Mucosa of rectum (tissue), 2 donors: ENCODE results near the gene CEP128.
A peak's percentile ranks its signal among the peaks of the same experiment; 100 is the strongest.
"Not testable (repeated sequence)": the region's sequence is repeated elsewhere in the genome, so short reads cannot be mapped to it uniquely, and the experiment has no call there.

Experiments
- H3K27ac ChIP-seq, 2 donors: one replicate each; pipeline ENCODE4 v1.7.0; 2013; ENCODE audit warnings: inconsistent platforms in 2 of 2, low read depth in 2 of 2, low read length in 2 of 2
- H3K27me3 ChIP-seq, 2 donors: one replicate each; pipeline ENCODE4 v1.7.0; 2013; ENCODE audit warnings: low read length in 2 of 2; ENCODE audit not compliant: control insufficient read depth in 2 of 2, insufficient read depth in 2 of 2
- H3K36me3 ChIP-seq, 2 donors: one replicate each; pipeline ENCODE4 v1.7.0; 2013; ENCODE audit warnings: low read length in 2 of 2; ENCODE audit not compliant: control insufficient read depth in 2 of 2, insufficient read depth in 2 of 2
- H3K4me1 ChIP-seq, 2 donors: one replicate each; pipeline ENCODE4 v1.7.0; 2013; ENCODE audit warnings: low read length in 2 of 2, mild to moderate bottlenecking in 1 of 2; ENCODE audit not compliant: control insufficient read depth in 2 of 2, insufficient read depth in 2 of 2
- H3K4me3 ChIP-seq, 2 donors: one replicate each; pipeline ENCODE4 v1.7.0; 2013; ENCODE audit warnings: low read length in 2 of 2
- H3K9ac ChIP-seq, 2 donors: one replicate each; pipeline ENCODE4 v1.7.0; 2013; ENCODE audit warnings: low read length in 2 of 2, low read depth in 1 of 2, mild to moderate bottlenecking in 1 of 2
- H3K9me3 ChIP-seq, 2 donors: one replicate each; pipeline ENCODE4 v1.7.0; 2013; ENCODE audit warnings: low read length in 2 of 2; ENCODE audit not compliant: control insufficient read depth in 2 of 2
- donor health status: healthy.
- donor health status: Normal muscosa, but diverticular disease.

Gene CEP128

GRCh38 chr14:80955416-80955941 lies 13.9 kb upstream of the CEP128 start, which contains the start of gene TSHR:
Gene TSHR, plus strand, starts transcription at chr14:80955621. Its CDS starts 60 bp downstream, at chr14:80955681.
- Histone ChIP-seq H3K9ac (peak within 1 kb of the TSS in 1 of 2 donors; percentile 17), H3K27me3 (peaks cover 2 to 12% of the 10 kb centered on the region in 2 donors), H3K4me1 (peaks cover 0 to 5% of the 10 kb centered on the region in 2 donors), H3K36me3 (no peaks in the 10 kb centered on the region), H3K4me3 (peak within 1 kb of the TSS; percentile 58 to 79), H3K27ac (no peak within 1 kb of the TSS), H3K9me3 (no peaks in the 10 kb centered on the region)

- Histone ChIP-seq H3K4me1 (peaks cover 0 to 3% of the 10 kb centered on the region in 2 donors), H3K36me3 (no peaks in the 10 kb centered on the region), H3K9ac (peak overlapping the region in 1 of 2 donors; percentile 17), H3K4me3 (peak overlapping the region; percentile 58 to 79), H3K9me3 (no peaks in the 10 kb centered on the region), H3K27ac (no peak overlapping the region), H3K27me3 (peaks cover 2 to 12% of the 10 kb centered on the region in 2 donors)
Observed at GRCh38 chr14:80954687-80955299, 13.3 kb upstream of the CEP128 start.

GRCh38 chr14:80953211-80953610 lies 11.7 kb upstream of the CEP128 start:
- not testable (repeated sequence) for H3K9ac ChIP-seq, H3K27ac ChIP-seq, H3K4me1 ChIP-seq, H3K9me3 ChIP-seq, H3K36me3 ChIP-seq, H3K4me3 ChIP-seq
- H3K27me3 ChIP-seq: peaks cover 2 to 12% of the 10 kb centered on the region in 2 donors

GRCh38 chr14:80951491-80951890 lies 10.0 kb upstream of the CEP128 start:
- peaks cover 2 to 7% of the 10 kb centered on the region in 2 donors for H3K27me3 ChIP-seq
- H3K9ac ChIP-seq: no peak overlapping the region
- peaks cover 0 to 3% of the 10 kb centered on the region in 2 donors for H3K4me1 ChIP-seq
- H3K27ac ChIP-seq: no peak overlapping the region
- H3K36me3 ChIP-seq: no peaks in the 10 kb centered on the region
- no peak overlapping the region for H3K4me3 ChIP-seq
- no peaks in the 10 kb centered on the region for H3K9me3 ChIP-seq

- H3K4me1 ChIP-seq: no peaks in the 10 kb centered on the region
- H3K27ac ChIP-seq: no peak overlapping the region
- H3K4me3 ChIP-seq: no peak overlapping the region
- H3K36me3 ChIP-seq: no peaks in the 10 kb centered on the region
- H3K27me3 ChIP-seq: no peaks in the 10 kb centered on the region
- no peak overlapping the region for H3K9ac ChIP-seq
- H3K9me3 ChIP-seq: no peaks in the 10 kb centered on the region
Observed at GRCh38 chr14:80948291-80948690, 6.8 kb upstream of the CEP128 start.

GRCh38 chr14:80946797-80947196 lies 5.3 kb upstream of the CEP128 start:
- no peak overlapping the region for H3K27ac ChIP-seq
- H3K4me3 ChIP-seq: no peak overlapping the region
- H3K9me3 ChIP-seq: no peaks in the 10 kb centered on the region
- H3K9ac ChIP-seq: no peak overlapping the region
- no peaks in the 10 kb centered on the region for H3K36me3 ChIP-seq
- H3K27me3 ChIP-seq: no peaks in the 10 kb centered on the region
- peaks cover 4 to 5% of the 10 kb centered on the region in 2 donors for H3K4me1 ChIP-seq

- Histone ChIP-seq H3K27ac (no peak overlapping the region), H3K27me3 (no peaks in the 10 kb centered on the region), H3K4me3 (no peak overlapping the region), H3K4me1 (peaks cover 5 to 7% of the 10 kb centered on the region in 2 donors), H3K9me3 (no peaks in the 10 kb centered on the region), H3K36me3 (no peaks in the 10 kb centered on the region), H3K9ac (no peak overlapping the region)
Observed at GRCh38 chr14:80946187-80946586, 4.6 kb upstream of the CEP128 start.

GRCh38 chr14:80944861-80945617 lies 3.5 kb upstream of the CEP128 start:
- Histone ChIP-seq H3K4me3 (no peak overlapping the region), H3K27ac (no peak overlapping the region), H3K9me3 (no peaks in the 10 kb centered on the region), H3K9ac (no peak overlapping the region), H3K4me1 (peaks cover 8 to 9% of the 10 kb centered on the region in 2 donors), H3K27me3 (no peaks in the 10 kb centered on the region), H3K36me3 (no peaks in the 10 kb centered on the region)

GRCh38 chr14:80942191-80942600 lies 658 bp upstream of the CEP128 start:
- Histone ChIP-seq H3K9ac (peak overlapping the region; percentile 35), H3K27me3 (no peaks in the 10 kb centered on the region), H3K27ac (peak overlapping the region in 1 of 2 donors; percentile 27)

GRCh38 chr14:80940146-80940545 lies 1.4 kb downstream of the CEP128 start:
- Histone ChIP-seq H3K36me3 (no peaks in the 10 kb centered on the region), H3K9me3 (no peaks in the 10 kb centered on the region), H3K27me3 (no peaks in the 10 kb centered on the region), H3K4me1 (peaks cover 8 to 9% of the 10 kb centered on the region in 2 donors), H3K4me3 (no peak overlapping the region), H3K27ac (no peak overlapping the region), H3K9ac (no peak overlapping the region)

More at GRCh38 chr14:80942191-80942600, 658 bp upstream of the CEP128 start:
- Histone ChIP-seq H3K9me3 (no peaks in the 10 kb centered on the region), H3K4me1 (peaks cover 8 to 9% of the 10 kb centered on the region in 2 donors), H3K36me3 (no peaks in the 10 kb centered on the region), H3K4me3 (peak overlapping the region; percentile 87 to 91)
